Measurements from ENCODE around the gene CPA5.

Gene CPA5, protein sequence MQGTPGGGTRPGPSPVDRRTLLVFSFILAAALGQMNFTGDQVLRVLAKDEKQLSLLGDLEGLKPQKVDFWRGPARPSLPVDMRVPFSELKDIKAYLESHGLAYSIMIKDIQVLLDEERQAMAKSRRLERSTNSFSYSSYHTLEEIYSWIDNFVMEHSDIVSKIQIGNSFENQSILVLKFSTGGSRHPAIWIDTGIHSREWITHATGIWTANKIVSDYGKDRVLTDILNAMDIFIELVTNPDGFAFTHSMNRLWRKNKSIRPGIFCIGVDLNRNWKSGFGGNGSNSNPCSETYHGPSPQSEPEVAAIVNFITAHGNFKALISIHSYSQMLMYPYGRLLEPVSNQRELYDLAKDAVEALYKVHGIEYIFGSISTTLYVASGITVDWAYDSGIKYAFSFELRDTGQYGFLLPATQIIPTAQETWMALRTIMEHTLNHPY

DNA sequence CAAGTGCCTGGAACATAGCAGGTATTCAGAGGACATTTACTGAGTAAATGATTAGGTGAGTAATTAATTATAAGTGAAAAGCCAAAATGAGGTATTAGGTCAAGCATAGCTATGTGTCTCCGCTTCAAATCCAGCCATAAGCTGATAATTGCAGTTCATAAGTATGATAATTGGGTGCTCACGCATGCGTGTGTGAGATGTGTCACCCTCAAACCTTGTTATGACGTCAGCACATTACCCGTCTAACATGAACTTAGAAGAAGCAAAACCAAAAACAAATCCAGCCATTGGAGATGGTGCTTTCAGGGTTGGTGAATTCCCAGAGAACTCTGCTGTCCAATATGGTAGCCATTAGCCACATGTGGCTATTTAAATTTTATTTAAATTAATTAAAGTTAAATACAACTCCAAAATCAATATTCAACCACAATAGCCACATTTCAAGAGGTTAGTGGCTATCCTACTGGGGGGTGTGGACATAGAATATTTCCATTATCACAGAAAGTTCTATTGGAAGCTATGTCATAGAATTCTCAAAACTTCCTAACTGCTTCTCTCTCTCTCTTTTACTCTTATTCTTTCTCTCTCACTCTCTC is at the start of gene CPA5:
Gene CPA5 (plus strand): TSS at position 546 of the 596 bp plus-strand sequence. CDS start 1,670 bp downstream, outside the sequence.
- ChIA-PET POLR2A (no interaction called here), CTCF (no interaction called here)
- DNase-seq (ENCODE audit: extremely low spot score), result no peak
- TF ChIP-seq TARDBP (IDR thresholded peaks at IDR 0.05) (no peak), CTBP1 (IDR thresholded peaks at IDR 0.05; ENCODE audit: borderline replicate concordance) (no peak), BHLHE40 (IDR thresholded peaks at IDR 0.05; ENCODE audit: borderline replicate concordance) (no peak), SP1 (IDR thresholded peaks at IDR 0.05) (no peak), FOXM1 (IDR thresholded peaks at IDR 0.05; ENCODE audit: borderline replicate concordance) (no peak), SUZ12 (IDR thresholded peaks at IDR 0.05) (no peak), FOXA1 (IDR thresholded peaks at IDR 0.05) (no peak), ARNT (IDR thresholded peaks at IDR 0.05) (no peak), NFRKB (IDR thresholded peaks at IDR 0.05) (no peak), HDGF (IDR thresholded peaks at IDR 0.05; ENCODE audit: borderline replicate concordance) (no peak), ZNF384 (IDR thresholded peaks at IDR 0.05) (no peak), LEF1 (IDR thresholded peaks at IDR 0.05; ENCODE audit: borderline replicate concordance) (no peak), ELF4 (IDR thresholded peaks at IDR 0.05) (no peak)
- TF ChIP-seq, protein P1, sequence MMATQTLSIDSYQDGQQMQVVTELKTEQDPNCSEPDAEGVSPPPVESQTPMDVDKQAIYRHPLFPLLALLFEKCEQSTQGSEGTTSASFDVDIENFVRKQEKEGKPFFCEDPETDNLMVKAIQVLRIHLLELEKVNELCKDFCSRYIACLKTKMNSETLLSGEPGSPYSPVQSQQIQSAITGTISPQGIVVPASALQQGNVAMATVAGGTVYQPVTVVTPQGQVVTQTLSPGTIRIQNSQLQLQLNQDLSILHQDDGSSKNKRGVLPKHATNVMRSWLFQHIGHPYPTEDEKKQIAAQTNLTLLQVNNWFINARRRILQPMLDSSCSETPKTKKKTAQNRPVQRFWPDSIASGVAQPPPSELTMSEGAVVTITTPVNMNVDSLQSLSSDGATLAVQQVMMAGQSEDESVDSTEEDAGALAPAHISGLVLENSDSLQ (IDR thresholded peaks at IDR 0.05), result no peak

DNA sequence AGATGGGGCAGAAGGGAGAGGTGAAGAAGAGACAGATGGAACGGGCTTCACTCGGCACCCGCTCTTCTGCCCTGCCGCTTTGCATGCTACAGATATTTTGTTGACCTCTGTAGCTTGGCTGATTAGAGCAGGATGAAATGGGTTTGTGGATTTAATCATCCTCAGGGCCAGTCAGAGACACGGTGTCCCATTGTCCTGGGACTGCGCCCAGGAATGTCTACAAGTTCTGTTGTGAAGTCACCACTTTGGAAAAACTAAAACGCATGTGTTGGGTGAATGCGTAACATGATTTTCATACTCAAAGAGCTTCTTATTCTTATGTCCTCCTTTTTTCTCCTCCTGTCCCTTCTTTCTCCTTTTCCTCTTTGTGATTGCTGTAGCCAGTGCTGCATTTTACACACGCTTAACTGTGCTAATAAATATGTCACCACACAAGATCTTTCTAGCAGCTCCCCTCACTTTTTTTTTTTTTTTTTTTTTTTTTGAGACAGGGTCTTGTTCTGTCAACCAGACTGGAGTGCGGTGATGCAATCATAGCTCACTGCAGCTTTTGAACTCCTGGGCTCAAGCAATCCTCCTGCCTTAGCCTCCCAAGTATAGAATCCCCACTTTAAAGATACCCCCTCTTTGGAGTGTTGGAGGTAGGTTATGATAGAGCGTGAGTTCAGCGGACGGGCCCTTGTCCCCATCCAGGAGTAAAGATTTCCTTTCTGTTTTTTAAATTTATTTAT is 48.2 kb upstream of the CPA5 start:
- no peak for TF ChIP-seq LEF1 (IDR thresholded peaks at IDR 0.05; ENCODE audit: borderline replicate concordance)
- no peak for TF ChIP-seq TARDBP (IDR thresholded peaks at IDR 0.05)
- TF ChIP-seq CTBP1 (IDR thresholded peaks at IDR 0.05; ENCODE audit: borderline replicate concordance), result no peak
- no peak for TF ChIP-seq HDGF (IDR thresholded peaks at IDR 0.05; ENCODE audit: borderline replicate concordance)
- POLR2A ChIA-PET, result no interaction called here
- CTCF ChIA-PET, result no interaction called here
- DNase-seq (ENCODE audit: extremely low spot score), result no peak

DNA sequence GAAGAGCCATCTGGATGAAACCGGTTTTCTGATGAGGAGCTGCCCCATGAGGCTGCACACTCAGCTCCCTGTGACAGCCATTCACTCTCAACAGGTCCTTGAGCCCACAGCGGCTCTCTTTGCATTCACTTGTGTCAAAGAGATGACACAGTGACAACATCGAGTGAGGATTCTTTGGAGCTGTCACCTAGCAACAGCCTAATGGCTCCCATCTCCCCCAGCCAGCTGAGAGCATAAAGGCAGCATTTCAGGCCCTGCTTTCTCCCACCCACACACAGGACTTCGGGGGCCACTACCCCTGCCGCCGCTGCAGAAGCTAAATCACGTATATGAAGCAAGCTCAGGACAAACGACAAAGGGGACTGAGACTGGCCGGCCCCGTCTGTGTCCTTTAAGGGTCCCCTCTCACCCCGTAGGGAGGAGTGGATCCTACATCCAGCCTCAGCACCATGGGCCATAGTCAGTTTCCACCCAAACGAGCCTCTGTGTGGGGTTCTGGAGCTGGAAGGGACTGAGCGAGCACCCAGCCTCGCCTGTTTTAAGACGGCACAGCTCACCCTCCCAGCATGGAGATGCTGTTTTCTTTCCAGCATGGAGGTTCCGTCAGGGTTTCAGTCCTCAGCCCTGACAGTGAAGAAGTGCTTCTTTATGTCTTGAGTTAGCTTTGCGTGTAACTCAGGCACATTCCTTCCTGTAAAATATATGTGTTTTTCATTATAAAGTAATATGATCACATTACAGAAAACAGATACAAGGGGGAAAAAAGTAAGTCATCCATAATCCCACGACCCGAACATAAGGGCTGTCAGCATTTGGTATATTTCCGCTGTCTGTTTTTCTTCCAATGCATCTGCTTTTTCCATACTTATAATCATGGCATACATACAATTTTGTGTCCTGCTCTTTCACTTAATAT is 46.7 kb upstream of the CPA5 start:
- CTCF ChIA-PET, result no interaction called here
- POLR2A ChIA-PET, result interaction anchor here (0.9 kb wide), 1 partner anchor 114 kb away, joined by 3 read pairs; no protein-coding TSS in a partner anchor
- DNase-seq (ENCODE audit: extremely low spot score), result no peak
- TF ChIP-seq ELF4 (IDR thresholded peaks at IDR 0.05) (no peak), BHLHE40 (IDR thresholded peaks at IDR 0.05; ENCODE audit: borderline replicate concordance) (no peak), LEF1 (IDR thresholded peaks at IDR 0.05; ENCODE audit: borderline replicate concordance) (no peak), FOXA1 (IDR thresholded peaks at IDR 0.05) (no peak), CTBP1 (IDR thresholded peaks at IDR 0.05; ENCODE audit: borderline replicate concordance) (no peak), SP1 (IDR thresholded peaks at IDR 0.05) (no peak), HDGF (IDR thresholded peaks at IDR 0.05; ENCODE audit: borderline replicate concordance) (no peak), FOXM1 (IDR thresholded peaks at IDR 0.05; ENCODE audit: borderline replicate concordance) (no peak)
- TF ChIP-seq, protein P1 (IDR thresholded peaks at IDR 0.05), result no peak

DNA sequence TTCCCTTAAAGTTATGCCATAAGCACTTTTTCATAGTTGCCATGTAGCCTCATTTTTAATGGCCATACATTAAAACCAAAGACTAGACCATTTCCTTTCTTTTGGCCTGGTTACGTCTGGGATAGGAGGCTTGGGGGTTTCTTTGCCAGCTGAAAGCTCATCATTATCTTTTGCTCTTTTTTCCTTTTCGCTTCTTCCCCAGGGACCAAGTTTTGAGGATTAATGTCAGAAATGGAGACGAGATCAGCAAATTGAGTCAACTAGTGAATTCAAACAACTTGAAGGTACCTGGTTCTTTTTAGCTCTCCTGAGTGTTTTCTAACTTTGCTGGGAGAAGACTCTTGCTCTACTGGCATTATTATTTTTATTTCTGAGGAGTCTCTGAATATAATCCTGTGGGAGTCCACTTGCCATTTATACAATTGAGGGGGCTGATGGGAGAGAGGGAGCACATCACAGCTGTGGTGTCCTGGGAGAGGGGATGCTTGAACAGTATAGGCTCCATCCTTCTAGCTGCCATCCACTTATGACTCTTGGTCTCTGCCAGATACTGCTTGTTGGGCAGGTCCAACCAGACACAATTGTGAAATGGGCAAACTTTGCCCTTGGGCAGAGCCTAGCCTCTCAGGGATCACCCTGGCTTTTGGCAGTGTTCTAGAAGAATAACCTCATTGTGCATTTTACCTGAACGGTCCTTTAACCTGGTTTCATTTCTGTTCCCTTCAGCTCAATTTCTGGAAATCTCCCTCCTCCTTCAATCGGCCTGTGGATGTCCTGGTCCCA is 45.9 kb upstream of the CPA5 start:
- POLR2A ChIA-PET, result interaction anchor here (0.9 kb wide), 1 partner anchor 114 kb away, joined by 3 read pairs; no protein-coding TSS in a partner anchor
- CTCF ChIA-PET, result no interaction called here
- TF ChIP-seq NFRKB (IDR thresholded peaks at IDR 0.05) (no peak), TARDBP (IDR thresholded peaks at IDR 0.05) (no peak), FOXK2 (IDR thresholded peaks at IDR 0.05) (no peak), HDGF (IDR thresholded peaks at IDR 0.05; ENCODE audit: borderline replicate concordance) (no peak), SP1 (IDR thresholded peaks at IDR 0.05) (no peak), ARNT (IDR thresholded peaks at IDR 0.05) (no peak), ZNF384 (IDR thresholded peaks at IDR 0.05) (no peak), FOXA1 (IDR thresholded peaks at IDR 0.05) (no peak), LEF1 (IDR thresholded peaks at IDR 0.05; ENCODE audit: borderline replicate concordance) (no peak), CTBP1 (IDR thresholded peaks at IDR 0.05; ENCODE audit: borderline replicate concordance) (no peak), ELF4 (IDR thresholded peaks at IDR 0.05) (no peak), SUZ12 (IDR thresholded peaks at IDR 0.05) (no peak), L3MBTL2 (conservative IDR thresholded peaks at IDR 0.05) (no peak)
- TF ChIP-seq, protein P1 (IDR thresholded peaks at IDR 0.05), result no peak
- DNase-seq (ENCODE audit: extremely low spot score), result no peak

Data from HEK293T (cell line).